ENCODE measurements around the gene CYCS.
A peak's percentile ranks its signal among the peaks of the same experiment; 100 is the strongest.

CYCS gene

DNA sequence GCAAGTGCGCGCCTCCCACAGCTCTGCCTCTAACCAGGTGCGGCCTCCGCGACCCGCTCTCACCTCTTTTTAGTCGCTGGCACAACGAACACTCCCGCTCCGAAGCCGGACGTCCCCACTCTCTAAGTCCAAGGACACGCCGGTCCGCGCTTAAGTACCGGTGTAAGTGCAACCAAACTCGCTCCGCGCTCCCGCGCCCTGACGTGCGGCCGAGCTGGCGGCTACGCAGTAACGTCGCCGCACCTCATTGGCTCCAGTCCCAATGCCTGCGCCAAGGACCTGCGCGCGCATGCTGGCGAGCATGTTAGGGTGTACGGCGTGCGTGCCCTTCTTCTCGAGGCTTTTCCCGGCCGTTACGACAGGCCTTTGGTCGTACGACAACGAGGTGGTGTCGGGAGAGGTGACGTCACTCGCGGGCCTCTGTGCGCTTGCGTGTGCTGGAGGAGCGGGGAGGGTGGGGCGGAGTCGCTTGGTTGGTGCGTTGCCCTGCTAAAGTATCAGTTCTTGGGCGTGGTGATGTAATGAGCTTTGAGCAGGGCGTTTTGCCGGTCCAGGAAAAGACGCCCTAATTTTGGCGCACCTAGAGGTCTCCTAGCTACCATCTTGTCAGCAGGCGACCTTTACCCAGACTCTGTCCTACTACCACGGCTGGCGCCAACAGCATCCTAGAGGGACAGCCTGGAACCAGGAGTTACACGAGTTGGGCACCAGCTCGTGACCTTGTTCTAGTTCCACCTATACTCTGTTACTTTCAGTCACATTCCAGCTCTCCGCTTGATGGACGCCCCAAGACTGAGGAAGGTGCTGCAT lies at the start of gene CYCS:
Gene CYCS, minus strand, starts transcription at position 124 of the 810 bp plus-strand sequence. CDS start 1,141 bp downstream, outside the sequence.
- peak; percentile 99 for DNase-seq

DNA sequence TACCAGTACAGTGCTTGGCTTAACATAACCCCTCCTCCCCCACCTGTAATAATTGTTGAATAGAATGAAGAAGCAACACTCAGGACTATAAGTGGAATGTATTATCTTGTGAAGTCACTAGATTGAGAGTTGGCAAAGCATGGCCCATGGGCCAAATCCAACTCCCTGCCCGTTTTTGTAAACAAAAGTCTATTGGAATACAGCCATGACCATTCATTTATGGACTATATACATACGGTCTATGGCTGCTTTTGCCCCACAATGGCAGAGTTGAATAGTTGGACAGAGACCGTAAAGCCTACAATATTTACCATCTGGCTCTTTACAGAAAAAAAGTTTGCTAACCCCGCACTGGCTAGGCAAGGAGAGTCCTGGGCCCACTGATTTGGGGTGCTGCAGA lies 48.1 kb upstream of the CYCS start:
- no peak for DNase-seq

DNA sequence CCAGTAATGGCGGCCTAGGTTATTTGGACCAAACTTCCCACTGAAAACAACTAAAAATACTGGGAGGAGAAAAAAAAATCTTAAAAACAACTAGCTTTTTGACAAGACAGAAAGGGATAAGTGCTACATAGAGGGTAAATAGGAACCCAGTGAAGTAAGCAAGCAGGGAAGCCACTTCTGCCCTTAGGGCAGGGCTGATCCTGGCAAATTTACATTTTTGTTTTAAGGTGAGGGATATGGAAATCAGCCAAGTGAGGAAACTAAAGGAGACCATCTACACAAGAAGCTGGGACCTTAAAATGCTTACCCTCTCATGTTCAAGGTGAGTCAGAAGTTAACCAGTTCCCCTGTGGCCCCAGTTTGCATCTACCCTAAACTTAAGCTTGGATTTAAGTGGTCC lies 46.5 kb upstream of the CYCS start:
- DNase-seq: no peak

DNA sequence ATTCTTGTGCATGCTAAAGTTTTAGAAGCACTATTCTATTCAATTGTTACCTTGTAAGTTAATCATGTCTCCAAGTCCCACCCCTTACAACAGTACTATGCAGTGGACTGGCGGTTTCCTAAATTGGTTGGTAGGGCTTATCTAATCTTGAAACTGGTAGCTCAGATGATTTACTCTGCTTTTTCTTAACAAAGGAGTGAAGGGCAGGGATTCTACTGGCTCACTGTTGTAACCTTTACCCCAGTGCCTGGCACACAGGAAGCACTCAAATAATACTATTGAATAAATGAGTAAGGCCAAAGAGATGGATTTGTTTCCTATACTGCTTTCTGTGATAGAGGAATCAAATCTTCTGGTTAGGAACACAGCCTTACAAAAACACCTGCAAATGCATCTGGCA lies 46.0 kb upstream of the CYCS start:
- DNase-seq: no peak

DNA sequence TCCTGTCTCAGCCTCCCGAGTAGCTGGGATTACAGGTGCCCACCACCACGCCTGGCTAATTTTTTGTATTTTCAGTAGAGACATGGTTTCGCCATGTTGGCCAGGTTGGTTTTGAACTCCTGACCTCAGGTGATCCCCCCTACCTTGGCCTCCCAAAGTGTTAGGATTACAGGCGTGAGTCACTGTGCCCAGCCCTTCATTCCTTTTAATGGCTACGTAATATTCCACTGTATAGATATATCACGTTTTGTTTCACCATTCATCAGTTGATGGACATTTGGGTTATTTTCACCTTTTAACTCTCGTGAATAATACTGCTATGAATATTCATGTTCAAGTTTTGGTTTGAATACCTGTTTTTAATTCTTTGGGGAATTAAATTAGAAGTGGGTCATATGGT lies 44.6 kb upstream of the CYCS start:
- DNase-seq: no peak

DNA sequence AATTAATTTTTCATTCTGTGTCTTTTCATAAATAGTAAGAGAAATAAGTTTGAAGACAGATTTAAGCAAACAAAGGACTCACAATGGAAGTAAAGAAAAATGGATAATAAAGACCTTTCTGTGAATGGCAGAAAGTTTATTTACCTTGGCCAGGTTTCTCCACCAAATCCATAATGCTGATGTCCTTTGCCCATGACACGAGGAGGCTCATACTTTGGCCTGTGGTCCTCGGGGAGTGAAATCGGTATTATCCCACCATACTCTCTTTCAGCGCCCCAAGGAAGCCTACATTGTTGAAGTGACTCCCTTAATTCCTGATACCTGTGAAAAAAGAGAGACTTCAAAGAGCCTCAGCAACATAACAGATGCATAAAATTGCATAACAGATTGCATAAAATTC lies 43.1 kb upstream of the CYCS start:
- DNase-seq: no peak

DNA sequence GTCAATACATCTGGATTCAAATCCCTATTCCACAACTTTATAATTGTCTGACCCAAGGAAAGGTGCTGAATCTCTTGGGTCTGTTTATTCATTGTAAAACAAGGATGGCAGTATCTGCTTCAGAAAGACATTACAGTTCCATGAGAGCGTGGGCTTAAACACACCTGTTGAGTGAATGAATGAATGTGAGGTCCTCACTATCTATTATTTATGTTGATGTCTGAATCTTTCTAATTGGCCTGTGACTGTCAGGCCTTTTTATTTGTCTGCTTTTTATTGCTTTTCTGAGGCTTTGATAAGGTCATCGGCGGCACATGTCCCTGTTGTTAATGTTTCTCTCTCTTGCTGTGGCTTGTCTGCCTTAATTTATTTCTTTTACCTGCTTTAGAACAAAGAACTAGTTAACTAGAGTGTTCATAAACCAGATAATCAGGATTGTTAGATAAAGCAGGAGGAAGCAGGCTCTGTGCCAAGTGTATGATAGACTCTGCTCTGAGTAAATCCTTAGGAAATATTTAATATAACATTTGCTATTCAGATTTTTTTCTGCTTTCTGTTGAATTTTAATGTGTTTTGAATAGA lies 42.3 kb upstream of the CYCS start:
- DNase-seq: no peak

DNA sequence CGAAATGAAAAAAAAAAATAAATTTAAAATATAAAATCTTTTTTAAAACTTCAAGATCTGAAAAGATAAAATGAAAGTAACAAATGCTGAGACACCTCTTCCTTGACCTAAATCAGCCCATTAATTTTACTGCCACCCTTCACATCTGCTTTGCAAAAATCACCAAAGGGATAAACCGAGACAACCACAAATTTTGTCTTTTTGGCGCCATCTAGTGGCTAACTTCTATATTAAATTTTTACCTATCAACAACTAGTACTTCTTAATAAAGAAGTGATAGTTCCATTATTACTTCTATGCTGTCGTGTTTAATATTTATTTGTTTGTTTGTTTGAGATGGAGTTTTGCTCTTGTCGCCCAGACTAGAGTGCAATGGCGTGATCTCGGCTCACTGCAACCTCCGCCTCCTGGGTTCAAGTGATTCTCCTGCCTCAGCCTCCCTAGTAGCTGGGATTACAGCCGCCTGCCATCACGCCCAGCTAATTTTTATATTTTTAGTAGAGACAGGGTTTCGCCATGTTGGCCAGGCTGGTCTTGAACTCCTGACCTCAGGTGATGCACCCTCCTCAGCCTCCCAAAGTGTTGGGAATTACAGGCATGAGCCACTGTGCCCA lies 35.0 kb upstream of the CYCS start:
- DNase-seq: peak; percentile 25

DNA sequence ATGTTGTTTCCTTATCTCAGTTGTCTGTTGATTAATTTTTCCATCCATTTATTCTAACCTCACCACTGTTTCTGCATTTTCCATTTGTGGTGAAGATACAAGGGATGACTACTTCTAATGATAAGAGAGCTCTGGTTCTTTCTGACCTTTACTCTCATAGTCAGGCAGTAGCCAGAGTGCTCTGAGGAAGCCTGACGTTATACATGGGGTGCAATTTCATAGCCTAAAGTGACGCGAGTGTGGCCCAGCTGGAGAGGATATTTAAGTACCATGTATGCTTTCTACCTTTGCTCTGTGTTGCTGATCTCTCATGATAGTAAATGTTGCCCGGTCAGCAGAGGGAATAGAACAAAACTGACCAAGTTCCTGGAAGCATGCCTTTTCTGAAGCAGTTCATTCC lies 33.9 kb upstream of the CYCS start:
- no peak for DNase-seq

DNA sequence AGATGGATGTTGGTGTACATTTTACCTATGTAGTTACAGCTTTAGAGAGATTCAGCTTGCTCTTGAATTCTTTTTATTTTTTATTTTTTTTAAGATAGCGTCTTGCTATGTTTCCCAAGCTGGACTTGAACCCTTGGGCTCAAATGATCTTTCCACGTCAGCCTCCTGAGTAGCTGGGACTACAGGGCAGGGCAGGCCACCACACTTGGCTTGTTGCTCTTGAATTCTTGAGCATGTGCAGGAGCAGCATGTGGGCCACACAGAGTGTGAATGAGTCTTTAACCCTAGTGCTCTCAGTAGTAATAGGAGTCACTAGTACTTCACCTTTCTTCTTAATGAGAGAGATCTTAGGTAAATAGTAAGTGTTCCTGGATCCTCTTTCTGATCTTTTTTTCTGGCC lies 26.7 kb upstream of the CYCS start:
- DNase-seq: no peak

DNA sequence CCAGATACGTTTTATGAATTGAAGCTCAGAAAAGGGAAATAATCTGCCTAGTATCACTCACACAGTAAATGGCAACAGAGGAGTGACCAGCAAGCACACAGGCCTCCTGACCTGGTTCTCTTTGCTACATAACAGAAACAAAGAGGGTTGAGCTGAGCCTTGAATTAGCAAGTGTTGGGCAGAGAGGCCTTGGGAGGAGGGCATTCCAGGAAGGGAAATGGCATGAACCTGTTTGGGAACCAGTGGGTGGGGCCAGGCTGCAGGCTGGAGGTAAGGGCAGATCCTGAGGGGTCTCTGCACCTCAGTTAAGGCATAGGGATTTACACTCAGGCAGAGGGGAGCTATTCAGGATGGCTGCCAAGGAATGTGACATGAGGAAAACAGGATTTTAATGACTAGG lies 24.8 kb upstream of the CYCS start:
- no peak for DNase-seq

DNA sequence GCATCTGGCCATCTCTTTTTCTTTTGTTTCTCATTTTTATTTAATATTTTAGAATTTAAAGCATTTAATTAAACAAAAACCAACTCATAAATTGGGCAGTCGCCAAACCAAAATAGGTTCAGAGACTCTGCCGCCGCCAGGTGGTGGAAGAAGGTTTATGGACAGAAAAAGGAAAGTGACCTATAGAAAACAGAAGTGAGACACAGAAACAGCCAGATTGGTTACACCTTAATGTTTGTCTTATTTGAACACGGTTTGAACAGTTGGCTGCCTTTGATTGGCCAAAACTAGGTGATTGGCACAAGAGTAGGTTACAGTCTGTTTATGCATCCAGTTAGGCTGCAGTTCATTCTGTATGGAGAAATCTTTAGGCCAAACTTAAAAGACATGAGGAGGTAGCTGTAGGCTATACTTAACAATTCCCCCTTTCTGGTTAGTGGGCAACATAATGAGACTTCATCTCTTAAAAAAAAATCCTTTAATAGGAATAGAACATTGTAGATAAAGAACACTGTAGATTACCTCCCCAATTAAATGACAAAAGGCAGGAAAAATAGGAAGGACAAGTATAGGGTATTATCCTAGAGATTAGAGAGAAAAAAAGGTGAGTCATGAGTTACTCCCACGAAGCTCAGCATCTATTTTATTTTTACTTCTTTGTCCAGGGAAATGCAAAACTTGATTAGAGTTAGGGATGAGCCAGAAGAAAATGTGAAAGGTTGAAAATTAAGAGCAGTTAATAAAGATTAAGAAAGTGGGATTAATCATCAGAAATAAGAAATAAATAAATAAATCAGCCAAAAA lies 23.9 kb upstream of the CYCS start:
- no peak for DNase-seq

DNA sequence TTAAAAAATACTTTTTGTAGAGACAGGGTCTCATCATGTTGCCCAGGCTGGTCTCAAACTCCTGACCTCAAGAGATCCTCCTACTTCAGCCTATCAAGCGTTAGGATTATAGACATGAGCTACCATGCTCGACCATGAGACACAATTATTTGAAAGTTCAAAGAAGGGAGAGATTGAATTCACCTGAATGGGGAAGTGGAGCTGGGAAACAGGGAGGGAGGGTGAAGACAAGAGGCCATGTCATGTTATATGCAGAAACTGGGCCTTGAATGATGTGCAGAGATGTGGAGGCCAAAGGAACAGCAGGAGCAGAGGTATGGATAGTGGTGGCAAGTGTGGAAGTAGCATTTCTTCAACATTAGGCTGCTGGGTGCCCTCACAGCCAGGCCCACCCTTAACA lies 18.7 kb upstream of the CYCS start:
- DNase-seq: no peak

DNA sequence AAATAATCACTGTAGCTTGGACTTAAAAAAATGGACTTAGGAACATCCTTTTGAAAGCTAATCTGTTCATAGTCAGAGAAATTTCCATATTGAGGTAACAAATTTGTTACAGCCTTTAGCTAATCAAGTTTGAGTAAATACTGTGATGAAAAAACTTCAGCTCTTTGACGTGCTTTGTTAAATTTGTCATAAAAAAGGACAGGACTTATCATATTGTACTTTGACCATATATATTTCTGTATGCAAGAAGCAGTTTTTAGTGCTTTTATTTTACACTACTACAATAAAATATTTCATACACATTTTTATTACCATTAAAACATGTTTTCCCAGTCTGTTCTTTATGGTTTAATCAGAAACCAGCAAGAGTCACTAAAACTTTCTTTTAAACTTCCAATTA lies 14.5 kb upstream of the CYCS start:
- DNase-seq: no peak

DNA sequence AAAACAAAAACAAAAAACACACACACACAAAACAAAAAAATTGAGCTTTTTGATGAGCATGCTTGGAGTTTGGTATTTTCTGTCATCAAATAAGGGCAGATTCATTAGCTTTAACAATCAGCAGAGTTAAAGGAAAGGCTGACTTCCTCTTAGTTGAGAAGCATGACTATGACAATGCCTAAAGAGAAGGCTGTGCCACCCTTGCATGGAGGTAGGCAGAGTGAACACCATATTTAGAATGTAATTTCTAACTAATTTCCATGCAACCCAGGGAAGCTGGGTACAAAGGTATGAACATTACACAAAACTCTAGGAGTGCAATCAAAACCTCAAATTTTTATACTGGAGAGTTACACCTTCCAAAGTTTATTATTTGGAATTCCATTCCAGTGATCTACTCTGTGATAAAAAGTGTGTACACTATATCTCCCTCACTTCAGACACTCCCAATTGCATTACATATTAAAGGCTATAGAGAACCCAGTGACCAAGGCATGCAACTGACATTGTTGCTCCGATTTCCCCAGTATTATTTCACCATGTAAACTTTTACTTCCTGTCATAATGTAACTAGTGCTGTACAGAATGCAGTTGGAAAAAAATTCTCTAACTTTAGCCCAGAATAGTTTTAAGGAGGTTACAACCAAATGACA lies 9.4 kb upstream of the CYCS start:
- no peak for DNase-seq

DNA sequence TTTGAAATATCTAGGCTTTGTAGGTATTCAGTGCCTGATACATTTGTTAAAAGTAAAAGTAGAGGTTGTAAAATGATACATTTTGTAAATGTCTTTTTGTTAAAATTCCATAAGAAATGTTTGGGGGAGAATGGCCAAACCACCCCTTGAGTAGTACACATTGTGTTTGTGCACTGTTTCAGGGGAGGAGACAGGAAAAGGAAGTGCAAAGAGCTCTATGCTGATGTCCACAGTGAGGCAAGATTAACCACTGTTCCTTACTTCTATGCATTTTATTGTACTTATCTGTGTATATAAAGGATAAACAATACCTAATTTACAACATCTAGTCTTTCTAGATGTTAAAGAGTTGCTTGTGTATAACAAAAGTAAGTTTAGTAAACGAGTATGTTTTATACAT lies 7.4 kb upstream of the CYCS start:
- DNase-seq: no peak

DNA sequence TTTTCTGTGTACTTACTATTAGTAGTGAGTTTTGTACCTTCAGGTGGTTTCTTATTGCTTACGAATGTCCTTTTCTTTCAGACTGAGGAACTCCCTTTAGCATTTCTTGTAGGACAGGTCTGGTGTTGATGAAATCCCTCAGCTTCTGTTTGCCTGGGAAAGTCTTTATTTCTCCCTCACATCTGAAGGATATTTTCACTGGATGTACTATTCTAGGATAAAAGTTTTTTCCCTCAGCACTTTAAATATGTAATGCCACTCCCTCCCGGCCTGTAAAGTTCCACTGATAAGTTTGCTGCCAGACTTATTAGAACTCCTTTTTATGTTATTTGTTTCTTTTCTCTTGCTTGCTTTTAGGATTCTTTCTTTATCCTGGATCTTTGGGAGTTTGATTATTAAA lies 1.7 kb upstream of the CYCS start:
- no peak for DNase-seq

DNA sequence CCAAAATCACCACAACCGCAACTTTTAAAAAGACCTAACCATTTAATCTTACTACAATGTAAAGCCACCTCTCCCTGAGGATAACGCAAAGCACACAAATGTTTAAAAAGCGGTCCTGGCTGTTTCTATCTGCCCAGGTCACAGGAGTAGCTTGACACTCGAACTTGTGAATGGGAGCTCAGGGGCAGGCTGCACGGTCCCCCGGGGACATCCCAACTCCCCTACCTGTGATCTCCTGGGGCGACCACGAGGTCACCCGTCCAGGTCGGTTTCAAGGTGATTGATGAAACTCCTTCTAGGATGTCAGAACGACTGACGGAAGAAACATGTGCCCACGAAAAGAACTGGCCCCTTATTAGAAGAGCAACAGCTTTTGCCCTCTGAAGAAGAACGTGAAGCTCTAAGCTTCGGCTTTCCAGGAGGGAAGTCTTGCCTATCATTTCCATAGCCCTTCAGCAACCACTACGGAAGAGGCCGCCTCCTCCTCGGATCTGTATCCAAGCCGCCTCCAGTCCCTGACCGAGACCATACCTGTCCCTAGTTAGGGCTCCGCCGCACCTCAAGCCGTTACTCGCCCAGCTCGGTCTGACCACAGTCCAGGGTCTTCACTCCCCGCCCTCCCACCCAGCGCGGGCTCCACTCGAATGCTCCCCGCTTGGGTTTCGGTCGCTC lies 459 bp downstream of the CYCS start:
- DNase-seq: peak; percentile 3

DNA sequence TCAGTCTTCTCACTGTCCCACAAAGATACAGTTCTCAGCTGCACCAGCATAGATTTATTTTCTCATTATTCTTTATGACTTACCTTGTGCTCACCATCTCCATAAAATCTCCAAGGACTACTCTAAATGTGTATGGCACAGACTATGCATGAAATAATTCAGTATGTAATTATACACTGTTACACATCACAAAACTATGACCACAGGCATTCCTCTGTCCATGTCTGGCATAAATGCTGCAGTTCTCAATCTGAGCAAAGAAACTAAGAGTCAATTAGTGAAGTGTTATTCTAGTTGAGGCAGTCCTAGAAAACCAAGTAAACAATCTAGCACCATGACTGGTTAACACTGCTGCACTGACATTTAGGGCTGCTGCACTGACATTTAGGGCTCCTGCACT lies 2.7 kb downstream of the CYCS start:
- DNase-seq: no peak

DNA sequence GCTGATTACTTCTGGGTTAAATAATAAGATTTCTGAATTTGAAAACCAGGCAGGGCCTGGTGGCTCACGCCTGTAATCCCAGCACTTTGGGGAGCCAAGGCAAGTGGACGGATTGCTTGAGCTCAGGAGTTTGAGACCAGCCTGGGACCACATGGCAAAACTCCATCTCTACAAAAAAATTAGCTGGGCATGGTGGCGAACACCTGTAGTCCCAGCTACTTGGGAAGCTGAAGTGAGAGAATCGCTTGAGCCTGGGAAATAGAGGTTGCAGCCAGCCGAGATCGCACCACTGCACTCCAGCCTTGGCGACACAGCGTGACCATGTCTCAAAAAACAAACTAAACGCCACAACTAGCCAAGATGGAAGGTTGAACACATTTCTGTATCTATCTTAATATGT lies 3.5 kb downstream of the CYCS start:
- DNase-seq: no peak

DNA sequence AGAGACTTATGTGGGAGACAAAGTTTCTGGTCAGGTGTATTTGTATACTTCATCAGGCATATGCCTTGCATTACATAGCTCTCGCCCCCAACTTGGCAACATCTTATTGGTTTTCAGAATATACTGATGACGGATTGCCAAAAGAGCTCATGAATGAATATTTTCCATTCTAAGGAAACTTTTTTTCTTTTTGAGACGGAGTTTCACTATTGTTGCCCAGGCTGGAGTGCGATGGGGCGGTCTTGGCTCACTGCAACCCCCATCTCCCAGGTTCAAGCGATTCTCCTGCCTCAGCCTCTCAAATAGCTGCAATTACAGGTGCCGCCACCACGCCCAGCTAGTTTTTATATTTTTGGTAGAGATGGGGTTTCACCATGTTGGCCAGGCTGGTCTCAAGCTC lies 6.0 kb downstream of the CYCS start:
- DNase-seq: no peak

DNA sequence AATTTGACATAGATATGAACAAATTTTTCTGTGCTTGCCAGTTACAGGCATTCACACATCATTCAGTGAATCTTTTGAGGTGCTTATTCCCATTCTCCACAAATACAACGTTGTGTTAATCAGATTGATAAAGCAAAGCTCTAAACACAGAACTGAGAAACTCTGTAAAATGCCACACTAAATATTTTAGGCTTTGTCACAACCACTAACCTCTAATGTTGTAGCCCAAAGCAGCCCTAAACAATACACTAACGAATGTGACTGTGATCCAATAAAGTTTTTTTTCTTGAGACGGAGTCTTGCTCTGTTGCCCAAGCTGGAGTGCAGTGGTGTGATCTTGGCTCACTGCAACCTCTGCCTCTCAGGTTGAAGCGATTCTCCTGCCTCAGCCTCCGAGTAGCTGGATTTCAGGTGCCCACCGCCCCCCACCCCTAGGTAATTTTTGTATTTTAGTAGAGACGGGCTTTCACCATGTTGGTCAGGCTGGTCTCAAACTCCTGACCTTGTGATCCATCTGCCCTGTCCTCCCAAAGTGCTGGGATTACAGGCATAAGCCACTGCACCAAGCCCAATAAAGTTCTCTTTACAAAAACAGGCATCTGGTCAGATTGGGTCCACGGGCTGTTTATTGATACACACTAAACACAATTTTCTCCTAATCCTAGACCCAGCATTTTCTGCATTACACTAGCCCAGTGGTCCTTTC lies 6.9 kb downstream of the CYCS start:
- no peak for DNase-seq
